OCI-LY1 (cell line): ENCODE results near the gene EFCAB7.

Source experiments
- EZH2 ChIP-seq: fragments of 200-600 bp; sonication (generic), shearing (Covaris generic); IDR thresholded peaks from 2 replicates; pipeline ENCODE4 v1.8.0; 2017; ENCODE audit warnings: borderline replicate concordance, mixed run types, mild to moderate bottlenecking, antibody characterized with exemption, low read length, moderate library complexity, mixed read lengths
- TF ChIP-seq, protein P1 (sequence below): fragments of 200-600 bp; sonication (generic), shearing (Covaris generic); IDR thresholded peaks from 2 replicates; pipeline ENCODE4 v1.5.1; 2017; ENCODE audit warnings: mild to moderate bottlenecking, antibody characterized with exemption, low read length, moderate library complexity, mixed read lengths

DNA sequence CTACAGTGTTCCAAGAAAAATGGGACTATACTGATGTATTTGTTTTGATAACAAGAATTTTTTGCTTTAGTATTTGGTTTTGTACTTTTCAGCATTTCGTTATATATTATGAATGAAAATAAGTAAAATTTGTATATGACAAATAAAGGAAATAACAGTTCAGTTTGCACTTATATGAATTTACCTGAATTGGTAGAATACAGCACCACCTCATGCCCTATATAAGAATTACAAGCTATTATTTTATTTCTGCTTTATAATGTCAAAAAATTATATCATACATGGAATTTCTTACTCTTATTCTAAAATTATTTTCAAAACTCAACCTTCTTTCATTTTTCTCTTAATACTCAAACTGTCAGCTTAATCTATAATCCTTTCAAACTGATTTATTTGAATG, 14.6 kb downstream of the EFCAB7 start:
- TF ChIP-seq, protein P1, sequence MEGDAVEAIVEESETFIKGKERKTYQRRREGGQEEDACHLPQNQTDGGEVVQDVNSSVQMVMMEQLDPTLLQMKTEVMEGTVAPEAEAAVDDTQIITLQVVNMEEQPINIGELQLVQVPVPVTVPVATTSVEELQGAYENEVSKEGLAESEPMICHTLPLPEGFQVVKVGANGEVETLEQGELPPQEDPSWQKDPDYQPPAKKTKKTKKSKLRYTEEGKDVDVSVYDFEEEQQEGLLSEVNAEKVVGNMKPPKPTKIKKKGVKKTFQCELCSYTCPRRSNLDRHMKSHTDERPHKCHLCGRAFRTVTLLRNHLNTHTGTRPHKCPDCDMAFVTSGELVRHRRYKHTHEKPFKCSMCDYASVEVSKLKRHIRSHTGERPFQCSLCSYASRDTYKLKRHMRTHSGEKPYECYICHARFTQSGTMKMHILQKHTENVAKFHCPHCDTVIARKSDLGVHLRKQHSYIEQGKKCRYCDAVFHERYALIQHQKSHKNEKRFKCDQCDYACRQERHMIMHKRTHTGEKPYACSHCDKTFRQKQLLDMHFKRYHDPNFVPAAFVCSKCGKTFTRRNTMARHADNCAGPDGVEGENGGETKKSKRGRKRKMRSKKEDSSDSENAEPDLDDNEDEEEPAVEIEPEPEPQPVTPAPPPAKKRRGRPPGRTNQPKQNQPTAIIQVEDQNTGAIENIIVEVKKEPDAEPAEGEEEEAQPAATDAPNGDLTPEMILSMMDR: peak; percentile 52
- TF ChIP-seq EZH2: no peak
